HG03064 (cell line): ENCODE results near the gene CRYBG3.

Experiments
- ATAC-seq: cut with Tn5 transposase; IDR thresholded peaks from one replicate; pipeline ENCODE4 v1.9.1; 2021; ENCODE audit warnings: low read depth; ENCODE audit not compliant: unreplicated experiment

CRYBG3 gene

GRCh38 chr3:97835761-97836160 lies 13.9 kb downstream of the CRYBG3 start:
- ATAC-seq: no peak

- no peak for ATAC-seq
Observed at GRCh38 chr3:97838393-97838792, 16.6 kb downstream of the CRYBG3 start.

GRCh38 chr3:97839944-97840343 lies 18.1 kb downstream of the CRYBG3 start:
- ATAC-seq: no peak

- no peak for ATAC-seq
Observed at GRCh38 chr3:97841304-97841703, 19.5 kb downstream of the CRYBG3 start.

- ATAC-seq: no peak
Observed at GRCh38 chr3:97841956-97842355, 20.1 kb downstream of the CRYBG3 start.

GRCh38 chr3:97848779-97849178 lies 27.0 kb downstream of the CRYBG3 start:
- ATAC-seq: no peak

- no peak for ATAC-seq
Observed at GRCh38 chr3:97857401-97857800, 35.6 kb downstream of the CRYBG3 start.

GRCh38 chr3:97860364-97860763 lies 38.6 kb downstream of the CRYBG3 start:
- no peak for ATAC-seq

GRCh38 chr3:97862582-97862981 lies 40.8 kb downstream of the CRYBG3 start:
- no peak for ATAC-seq

GRCh38 chr3:97863031-97863430 lies 41.2 kb downstream of the CRYBG3 start:
- ATAC-seq: no peak

- no peak for ATAC-seq
Observed at GRCh38 chr3:97863775-97864174, 42.0 kb downstream of the CRYBG3 start.

- no peak for ATAC-seq
Observed at GRCh38 chr3:97871186-97871585, 49.4 kb downstream of the CRYBG3 start.

GRCh38 chr3:97871801-97872524 lies 50.2 kb downstream of the CRYBG3 start:
- no peak for ATAC-seq

- ATAC-seq: no peak
Observed at GRCh38 chr3:97872525-97873042, 50.8 kb downstream of the CRYBG3 start.

GRCh38 chr3:97880267-97880666 lies 58.5 kb downstream of the CRYBG3 start:
- ATAC-seq: no peak

- ATAC-seq: no peak
Observed at GRCh38 chr3:97882975-97883598, 61.3 kb downstream of the CRYBG3 start.

- no peak for ATAC-seq
Observed at GRCh38 chr3:97883736-97884135, 61.9 kb downstream of the CRYBG3 start.

- no peak for ATAC-seq
Observed at GRCh38 chr3:97884586-97885123, 62.8 kb downstream of the CRYBG3 start.

- no peak for ATAC-seq
Observed at GRCh38 chr3:97885931-97886824, 64.4 kb downstream of the CRYBG3 start.

GRCh38 chr3:97889814-97890213 lies 68.0 kb downstream of the CRYBG3 start:
- no peak for ATAC-seq

- ATAC-seq: no peak
Observed at GRCh38 chr3:97892852-97893251, 71.0 kb downstream of the CRYBG3 start.
